CD4-positive, CD25-positive, alpha-beta regulatory T cell (primary cell): ENCODE results near the gene EPB42. TPM values are rescaled to one million over a fixed set of nuclear protein-coding genes. Genes with fewer than 3 reads are reported as not detected.
"Not testable (repeated sequence)": the region's sequence is repeated elsewhere in the genome, so short reads cannot be mapped to it uniquely, and the experiment has no call there.

ENCODE experiments used
- ATAC-seq, 2 donors: fragments of 150-1000 bp; cut with Tn5 transposase; one replicate each; pipeline ENCODE4 v1.10.0; 2021; ENCODE audit warnings: low read depth in 2 of 2, moderate number of reproducible peaks in 2 of 2, moderate library complexity in 1 of 2
- DNase-seq, 3 donors: peaks; one replicate each; pipeline versions ENCODE4 v3.0.0 to v3.0.0-alpha.2; 2012 to 2022; ENCODE audit warnings: mixed read lengths in 1 of 3
- H3K27ac ChIP-seq: one replicate; pipeline ENCODE4 v1.7.0; 2013; ENCODE audit warnings: mild to moderate bottlenecking, low read length; ENCODE audit not compliant: insufficient read depth, poor library complexity, severe bottlenecking
- H3K27me3 ChIP-seq: one replicate; pipeline ENCODE4 v1.7.0; 2013; ENCODE audit warnings: low read length; ENCODE audit not compliant: control insufficient read depth, insufficient read depth
- H3K36me3 ChIP-seq: one replicate; pipeline ENCODE4 v1.7.0; 2013; ENCODE audit warnings: mild to moderate bottlenecking, low read length, moderate library complexity; ENCODE audit not compliant: control insufficient read depth, insufficient read depth
- H3K4me1 ChIP-seq: 2 replicates; pipeline ENCODE4 v1.7.0; 2013; ENCODE audit warnings: mild to moderate bottlenecking, low read length; ENCODE audit not compliant: insufficient read depth, control insufficient read depth, poor library complexity, severe bottlenecking
- H3K4me3 ChIP-seq: one replicate; pipeline ENCODE4 v1.7.0; 2013; ENCODE audit warnings: low read depth, mild to moderate bottlenecking, low read length, moderate library complexity
- H3K9me3 ChIP-seq, 2 experiments: 1 replicate in 1 of 2; 2 replicates in 1 of 2; pipeline ENCODE4 v1.7.0; 2013; ENCODE audit warnings: low read length in 2 of 2, mild to moderate bottlenecking in 1 of 2, moderate library complexity in 1 of 2; ENCODE audit not compliant: control insufficient read depth in 2 of 2
- H3K27ac Mint-ChIP-seq, 3 donors: one replicate each; pipeline ENCODE4 v1.8.0; 2020 to 2022; ENCODE audit warnings: mild to moderate bottlenecking in 3 of 3, mixed read lengths in 3 of 3, moderate library complexity in 2 of 3
- H3K27me3 Mint-ChIP-seq: one replicate; pipeline ENCODE4 v1.8.0; 2022; ENCODE audit warnings: mild to moderate bottlenecking, mixed read lengths
- H3K36me3 Mint-ChIP-seq: one replicate; pipeline ENCODE4 v1.8.0; 2020; ENCODE audit warnings: mixed read lengths
- H3K4me1 Mint-ChIP-seq, 4 donors: one replicate each; pipeline ENCODE4 v1.8.0; 2020 to 2022; ENCODE audit warnings: mixed read lengths in 4 of 4, mild to moderate bottlenecking in 1 of 4
- H3K4me3 Mint-ChIP-seq, 4 donors: one replicate each; pipeline ENCODE4 v1.8.0; 2020 to 2022; ENCODE audit warnings: mild to moderate bottlenecking in 4 of 4, mixed read lengths in 4 of 4, moderate library complexity in 3 of 4
- H3K9me3 Mint-ChIP-seq, 7 donors: one replicate each; pipeline ENCODE4 v1.8.0; 2020 to 2022; ENCODE audit warnings: mixed read lengths in 7 of 7, mild to moderate bottlenecking in 3 of 7, moderate library complexity in 2 of 7
- polyA plus RNA-seq, 4 donors: library from polyadenylated mRNA; unstranded; fragments of 300-500 nt; fragmentation: Illumina TruSeq; gene quantifications; one replicate each; pipeline ENCODE4 v1.2.3, GENCODE V29; 2021
- total RNA-seq: library from RNA; stranded (reverse); gene quantifications from one replicate; pipeline ENCODE4 v1.2.3, GENCODE V29; 2022

Gene EPB42
- total and polyA plus RNA-seq, 5 donors from 2014 or later: 0.53 TPM; not detected in 4

DNA sequence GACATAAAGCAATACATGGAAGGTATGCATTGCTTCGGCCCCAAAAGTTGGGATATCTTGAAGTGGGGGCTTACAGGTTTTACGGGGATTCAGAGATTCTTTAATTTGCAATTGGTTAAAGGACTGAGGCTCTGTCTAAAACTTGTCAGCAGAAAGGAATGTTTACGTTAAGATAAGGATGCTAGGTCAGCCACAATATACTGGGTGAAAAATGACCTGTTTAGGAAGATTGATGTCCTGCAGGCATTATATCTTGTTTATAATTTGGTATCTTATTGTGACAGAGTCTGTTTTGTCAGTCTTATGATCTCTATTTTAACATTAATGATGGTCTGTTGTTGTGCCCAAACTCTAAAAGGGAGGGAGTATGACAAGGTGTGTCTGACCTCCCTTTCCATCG, 50.9 kb downstream of the EPB42 start:
- Histone ChIP-seq H3K4me3 (no peak overlapping the region), H3K4me1 (no peaks in the 10 kb centered on the region), H3K27me3 (no peaks in the 10 kb centered on the region), H3K27ac (no peak overlapping the region), H3K36me3 (peaks cover 61% of the 10 kb centered on the region), H3K9me3 (peaks cover 2 to 5% of the 10 kb centered on the region in 2 experiments)
- H3K9me3 Mint-ChIP-seq: peaks cover 0 to 5% (median 2%) of the 10 kb centered on the region in 7 donors
- H3K4me1 Mint-ChIP-seq: peaks cover 3 to 12% (median 5%) of the 10 kb centered on the region in 4 donors
- no peak for DNase-seq
- H3K4me3 Mint-ChIP-seq: no peak overlapping the region
- no peak overlapping the region for H3K27ac Mint-ChIP-seq
- no peak for ATAC-seq
- no peaks in the 10 kb centered on the region for H3K27me3 Mint-ChIP-seq
- peaks cover 47% of the 10 kb centered on the region for H3K36me3 Mint-ChIP-seq

DNA sequence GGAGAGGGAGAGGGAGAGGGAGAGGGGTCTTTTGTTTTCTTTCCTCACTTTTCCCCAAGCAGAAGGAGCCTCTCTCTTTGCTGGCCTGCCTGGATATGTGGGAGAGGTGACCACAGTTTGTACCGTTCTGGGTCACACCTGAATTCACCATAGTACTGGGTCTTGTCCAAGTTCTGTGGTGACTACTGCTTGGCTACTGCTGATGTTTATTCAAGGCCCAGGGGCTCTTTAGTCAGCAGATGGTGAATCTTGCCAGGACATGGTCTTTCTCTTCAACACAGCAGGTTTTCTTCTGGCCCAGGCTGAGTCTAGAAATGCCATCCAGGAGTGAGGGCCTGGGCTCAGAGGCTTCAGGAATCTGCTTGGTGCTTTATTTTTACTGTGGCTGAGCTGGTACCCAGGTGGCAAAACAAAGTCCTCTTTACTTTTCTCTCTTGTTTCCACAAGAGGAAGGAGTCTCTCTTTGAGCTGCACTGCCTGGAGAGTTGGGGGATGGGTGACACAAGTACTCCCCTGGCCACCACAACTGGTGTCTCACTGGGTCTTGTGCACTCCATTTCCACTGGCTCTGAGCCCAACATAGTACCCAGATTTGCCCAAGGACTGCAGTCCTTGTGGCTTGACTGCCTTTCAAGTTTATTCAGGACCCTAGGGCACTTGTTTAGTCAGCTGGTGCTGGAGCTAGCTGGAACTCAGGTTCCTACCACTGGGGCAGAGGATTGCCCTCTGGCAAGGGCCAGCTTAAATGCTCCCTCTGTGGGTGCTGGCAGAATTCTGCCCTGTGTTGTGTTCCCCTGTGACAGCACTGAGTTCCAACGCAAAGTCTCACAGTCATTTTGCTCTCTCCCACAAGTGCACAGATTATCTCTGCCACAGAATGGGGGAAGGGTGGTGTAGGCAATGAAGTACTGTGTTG, 52.4 kb downstream of the EPB42 start:
- H3K27me3 Mint-ChIP-seq: no peaks in the 10 kb centered on the region
- H3K4me1 ChIP-seq: no peaks in the 10 kb centered on the region
- H3K9me3 Mint-ChIP-seq: peaks cover 0 to 4% (median 2%) of the 10 kb centered on the region in 7 donors
- H3K27ac ChIP-seq: no peak overlapping the region
- H3K4me1 Mint-ChIP-seq: peaks cover 5 to 10% (median 7%) of the 10 kb centered on the region in 4 donors
- H3K4me3 ChIP-seq: no peak overlapping the region
- peaks cover 51% of the 10 kb centered on the region for H3K36me3 Mint-ChIP-seq
- H3K27ac Mint-ChIP-seq: peak overlapping the region in 2 of 3 donors; percentile 2 to 52
- H3K9me3 ChIP-seq: peaks cover 2 to 5% of the 10 kb centered on the region in 2 experiments
- no peak for DNase-seq
- H3K4me3 Mint-ChIP-seq: no peak overlapping the region
- no peaks in the 10 kb centered on the region for H3K27me3 ChIP-seq
- peaks cover 63% of the 10 kb centered on the region for H3K36me3 ChIP-seq
- ATAC-seq: no peak

DNA sequence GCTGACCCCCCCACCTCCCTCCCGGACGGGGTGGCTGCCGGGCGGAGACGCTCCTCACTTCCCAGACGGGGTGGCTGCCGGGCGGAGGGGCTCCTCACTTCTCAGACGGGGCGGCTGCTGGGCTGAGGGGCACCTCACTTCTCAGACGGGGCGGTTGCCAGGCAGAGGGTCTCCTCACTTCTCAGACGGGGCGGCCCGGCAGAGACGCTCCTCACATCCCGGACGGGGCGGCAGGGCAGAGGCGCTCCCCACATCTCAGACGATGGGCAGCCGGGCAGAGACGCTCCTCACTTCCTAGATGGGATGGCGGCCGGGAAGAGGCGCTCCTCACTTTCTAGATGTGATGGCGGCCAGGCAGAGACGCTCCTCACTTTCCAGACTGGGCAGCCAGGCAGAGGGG, 53.6 kb downstream of the EPB42 start:
- H3K9me3 ChIP-seq, H3K4me1 Mint-ChIP-seq, H3K27me3 Mint-ChIP-seq, H3K4me3 ChIP-seq, H3K4me3 Mint-ChIP-seq, H3K9me3 Mint-ChIP-seq, H3K4me1 ChIP-seq, H3K27ac ChIP-seq, ATAC-seq, H3K27me3 ChIP-seq, H3K27ac Mint-ChIP-seq, DNase-seq: not testable (repeated sequence)
- peaks cover 54% of the 10 kb centered on the region for H3K36me3 ChIP-seq
- H3K36me3 Mint-ChIP-seq: peaks cover 46% of the 10 kb centered on the region

DNA sequence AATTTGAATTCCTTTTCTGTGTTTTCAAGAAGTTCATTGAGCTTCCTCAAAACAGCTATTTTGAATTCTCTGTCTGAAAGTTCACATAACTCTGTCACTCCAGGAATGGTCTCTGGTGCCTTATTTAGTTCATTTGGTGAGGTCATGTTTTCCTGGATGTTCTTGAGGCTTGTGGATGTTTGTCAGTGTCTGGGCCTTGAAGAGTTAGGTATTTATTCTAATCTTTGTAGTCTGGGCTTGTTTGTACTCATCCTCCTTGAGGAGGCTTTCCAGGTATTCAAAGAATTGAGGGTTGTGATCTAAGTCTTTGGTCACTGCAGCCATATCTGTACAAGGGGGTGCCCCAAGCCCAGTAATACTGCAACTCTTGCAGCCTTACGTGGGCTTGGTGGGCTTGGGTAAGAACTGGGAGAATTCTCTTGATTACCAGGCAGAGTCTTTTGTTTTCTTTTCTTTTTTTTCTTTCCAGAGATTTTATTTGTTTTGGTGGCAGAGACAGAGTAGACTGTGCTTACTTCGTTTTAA, 55.0 kb downstream of the EPB42 start:
- Histone ChIP-seq H3K27ac (no peak overlapping the region), H3K36me3 (peaks cover 49% of the 10 kb centered on the region), H3K4me3 (no peak overlapping the region), H3K27me3 (no peaks in the 10 kb centered on the region), H3K4me1 (no peaks in the 10 kb centered on the region), H3K9me3 (no peaks in the 10 kb centered on the region)
- ATAC-seq: no peak
- DNase-seq: no peak
- peaks cover 0 to 6% (median 4%) of the 10 kb centered on the region in 4 donors for H3K4me1 Mint-ChIP-seq
- H3K9me3 Mint-ChIP-seq: peaks cover 0 to 2% (median 0%) of the 10 kb centered on the region in 7 donors
- peak overlapping the region in 1 of 3 donors; percentile 37 for H3K27ac Mint-ChIP-seq
- no peak overlapping the region for H3K4me3 Mint-ChIP-seq
- no peaks in the 10 kb centered on the region for H3K27me3 Mint-ChIP-seq
- H3K36me3 Mint-ChIP-seq: peaks cover 42% of the 10 kb centered on the region

DNA sequence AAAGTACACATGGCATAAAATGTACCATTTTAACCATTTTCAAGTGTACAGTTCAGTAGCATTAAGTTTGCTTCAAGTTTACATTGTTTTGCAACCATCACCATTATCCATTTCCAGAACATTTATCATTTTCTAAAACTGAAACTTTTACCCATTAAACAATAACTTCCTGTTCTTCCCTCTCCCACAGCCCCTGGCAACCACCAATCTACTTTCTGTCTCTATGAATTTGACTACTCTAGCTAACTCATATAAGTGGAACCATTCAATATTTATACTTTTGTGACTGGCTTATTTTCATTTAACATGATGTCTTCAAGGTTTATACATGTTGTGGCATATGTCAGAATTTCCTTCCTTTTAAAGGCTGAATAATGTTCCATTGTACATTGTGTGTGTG, 67.5 kb downstream of the EPB42 start:
- Histone ChIP-seq H3K9me3 (no peaks in the 10 kb centered on the region), H3K27ac (no peak overlapping the region), H3K36me3 (peaks cover 53% of the 10 kb centered on the region), H3K27me3 (no peaks in the 10 kb centered on the region), H3K4me1 (peaks cover 23% of the 10 kb centered on the region), H3K4me3 (no peak overlapping the region)
- Mint-ChIP-seq H3K36me3 (peaks cover 27% of the 10 kb centered on the region), H3K9me3 (peaks cover 0 to 1% (median 0%) of the 10 kb centered on the region in 7 donors), H3K4me3 (peak overlapping the region in 1 of 4 donors; percentile 23), H3K27ac (peak overlapping the region in 1 of 3 donors; percentile 44), H3K4me1 (peaks cover 18 to 34% (median 24%) of the 10 kb centered on the region in 4 donors), H3K27me3 (no peaks in the 10 kb centered on the region)
- ATAC-seq (no peak), DNase-seq (no peak)

DNA sequence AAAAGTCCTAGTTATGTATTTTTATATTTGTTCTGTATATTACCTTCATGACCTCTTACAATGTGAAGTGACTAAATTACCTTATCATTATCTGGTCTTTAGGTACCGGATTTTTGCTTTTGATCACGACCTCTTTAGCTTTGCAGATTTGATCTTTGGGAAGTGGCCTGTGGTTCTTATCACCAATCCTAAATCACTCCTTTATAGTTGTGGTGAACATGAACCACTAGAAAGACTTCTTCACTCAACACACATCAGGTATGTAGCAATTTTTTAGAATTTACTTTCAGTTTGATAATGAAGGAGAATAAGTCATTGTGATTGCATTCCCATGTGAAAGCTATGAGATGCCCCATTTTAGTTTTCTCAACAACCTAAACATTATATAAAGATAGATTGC, 69.1 kb downstream of the EPB42 start:
- peak in 2 of 3 donors; percentile 60 to 62 for DNase-seq
- H3K27me3 ChIP-seq: no peaks in the 10 kb centered on the region
- H3K4me1 Mint-ChIP-seq: peaks cover 13 to 36% (median 19%) of the 10 kb centered on the region in 4 donors
- no peaks in the 10 kb centered on the region for H3K9me3 ChIP-seq
- H3K27ac ChIP-seq: peak overlapping the region; percentile 33
- no peaks in the 10 kb centered on the region for H3K27me3 Mint-ChIP-seq
- H3K9me3 Mint-ChIP-seq: peaks cover 0 to 1% (median 0%) of the 10 kb centered on the region in 7 donors
- H3K4me1 ChIP-seq: peaks cover 23% of the 10 kb centered on the region
- H3K4me3 Mint-ChIP-seq: peak overlapping the region in 2 of 4 donors; percentile 22 to 41
- peak; percentile 74 to 76 for ATAC-seq
- peak overlapping the region; percentile 53 for H3K4me3 ChIP-seq
- peaks cover 16% of the 10 kb centered on the region for H3K36me3 Mint-ChIP-seq
- peak overlapping the region in 1 of 3 donors; percentile 72 for H3K27ac Mint-ChIP-seq
- H3K36me3 ChIP-seq: peaks cover 55% of the 10 kb centered on the region

DNA sequence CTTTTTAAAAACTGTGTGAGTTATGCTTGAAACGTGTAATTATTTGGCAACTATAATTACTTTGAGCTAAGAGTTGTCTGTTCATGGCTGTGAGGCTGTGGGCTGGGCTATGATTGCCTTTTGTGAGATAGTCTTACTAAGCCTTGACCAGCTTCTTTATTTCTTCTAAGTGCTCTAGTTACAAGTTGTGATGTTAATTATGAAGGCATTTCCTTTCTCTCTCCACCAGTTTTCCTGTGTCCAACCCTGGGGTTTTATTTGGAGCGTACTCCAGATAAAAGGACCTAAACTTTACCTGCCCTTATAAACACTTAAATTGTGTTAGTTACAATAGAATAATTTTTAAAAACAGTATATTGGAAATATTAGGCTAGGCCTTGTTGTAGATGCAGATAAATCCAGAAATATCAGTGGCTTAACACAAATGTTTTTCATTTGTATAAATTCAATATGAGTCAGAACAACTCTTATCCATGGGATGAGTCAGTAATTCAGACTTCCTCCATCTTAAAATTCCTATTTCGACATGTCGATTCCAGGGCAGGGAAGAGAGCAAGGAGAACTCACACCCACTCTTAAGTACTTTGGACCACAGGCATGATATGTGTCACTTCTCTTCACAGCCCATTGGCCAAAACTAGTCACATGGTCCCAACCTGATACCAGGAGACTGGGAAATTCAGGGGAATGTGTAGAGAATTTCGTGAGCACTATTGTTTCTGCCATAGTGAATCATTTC, 70.5 kb downstream of the EPB42 start:
- Mint-ChIP-seq H3K4me1 (peaks cover 17 to 27% (median 21%) of the 10 kb centered on the region in 4 donors), H3K4me3 (no peak overlapping the region), H3K27ac (no peak overlapping the region), H3K9me3 (peaks cover 0 to 1% (median 0%) of the 10 kb centered on the region in 7 donors), H3K36me3 (peaks cover 15% of the 10 kb centered on the region), H3K27me3 (no peaks in the 10 kb centered on the region)
- no peak for ATAC-seq
- Histone ChIP-seq H3K4me3 (no peak overlapping the region), H3K27me3 (no peaks in the 10 kb centered on the region), H3K36me3 (peaks cover 51% of the 10 kb centered on the region), H3K27ac (no peak overlapping the region), H3K9me3 (no peaks in the 10 kb centered on the region), H3K4me1 (peaks cover 23% of the 10 kb centered on the region)
- no peak for DNase-seq
